HG02588 (cell line): ENCODE results near the gene MFNG.
"Not testable (repeated sequence)": the region's sequence is repeated elsewhere in the genome, so short reads cannot be mapped to it uniquely, and the experiment has no call there.

ENCODE experiments used
- ATAC-seq: cut with Tn5 transposase; IDR thresholded peaks from one replicate; pipeline ENCODE4 v1.9.1; 2021; ENCODE audit warnings: mild to moderate bottlenecking, moderate library complexity; ENCODE audit not compliant: unreplicated experiment

MFNG gene

GRCh38 chr22:37476389-37477329 is 9.5 kb downstream of the MFNG start:
- no peak for ATAC-seq

GRCh38 chr22:37474447-37475090 is 11.6 kb downstream of the MFNG start:
- ATAC-seq: no peak

- no peak for ATAC-seq
These were observed 12.7 kb downstream of the MFNG start for GRCh38 chr22:37473437-37473946.

GRCh38 chr22:37472418-37473006 is 13.7 kb downstream of the MFNG start:
- ATAC-seq: no peak

GRCh38 chr22:37471727-37472417 is 14.3 kb downstream of the MFNG start:
- no peak for ATAC-seq

- no peak for ATAC-seq
These were observed 16.1 kb downstream of the MFNG start for GRCh38 chr22:37470087-37470445.

GRCh38 chr22:37469416-37470086 is 16.6 kb downstream of the MFNG start:
- no peak for ATAC-seq

GRCh38 chr22:37468201-37468695 is 17.9 kb downstream of the MFNG start:
- not testable (repeated sequence) for ATAC-seq

GRCh38 chr22:37467391-37467955 is 18.7 kb downstream of the MFNG start:
- ATAC-seq: no peak

GRCh38 chr22:37464181-37464580 is 22.0 kb downstream of the MFNG start:
- no peak for ATAC-seq

GRCh38 chr22:37462983-37463382 is 23.2 kb downstream of the MFNG start:
- no peak for ATAC-seq

GRCh38 chr22:37462436-37462835 is 23.7 kb downstream of the MFNG start:
- no peak for ATAC-seq

GRCh38 chr22:37461961-37462360 is 24.2 kb downstream of the MFNG start:
- ATAC-seq: no peak

- ATAC-seq: no peak
These were observed 25.5 kb downstream of the MFNG start for GRCh38 chr22:37460684-37461083.

GRCh38 chr22:37459206-37459605 is 27.0 kb downstream of the MFNG start:
- ATAC-seq: no peak

- no peak for ATAC-seq
These were observed 28.9 kb downstream of the MFNG start for GRCh38 chr22:37457093-37457893.

GRCh38 chr22:37456346-37456745 is 29.8 kb downstream of the MFNG start:
- ATAC-seq: no peak

GRCh38 chr22:37455896-37456295 is 30.3 kb downstream of the MFNG start:
- no peak for ATAC-seq
